RWPE2 (cell line): ENCODE measurements around the gene MAPK1.

Source experiments
- ATAC-seq: fragments of 200-7000 bp; cut with Tn5 transposase; 3 replicates; pipeline ENCODE4 v1.9.1; 2021; ENCODE audit warnings: low read depth
- DNase-seq: peaks from one replicate; pipeline ENCODE4 v3.0.0-alpha.2; 2020; ENCODE audit warnings: low spot score
- H3K27ac ChIP-seq: fragments of 450-650 bp; 2 replicates; pipeline ENCODE4 v1.5.1; 2017; ENCODE audit warnings: mild to moderate bottlenecking; ENCODE audit not compliant: poor library complexity, severe bottlenecking
- H3K27me3 ChIP-seq: fragments of 250-450 bp; sonication (Bioruptor Pico); 2 replicates; pipeline ENCODE4 v1.5.1; 2021; ENCODE audit warnings: mild to moderate bottlenecking, moderate library complexity; ENCODE audit not compliant: insufficient read depth, poor library complexity, severe bottlenecking
- H3K36me3 ChIP-seq: fragments of 250-450 bp; sonication (Bioruptor Pico); 2 replicates; pipeline ENCODE4 v1.5.1; 2020; ENCODE audit warnings: low read depth, mild to moderate bottlenecking, moderate library complexity
- H3K4me1 ChIP-seq: fragments of 250-450 bp; sonication (Bioruptor Pico); 2 replicates; pipeline ENCODE4 v1.5.1; 2021; ENCODE audit warnings: mild to moderate bottlenecking, moderate library complexity; ENCODE audit not compliant: insufficient read depth, poor library complexity, severe bottlenecking
- H3K4me3 ChIP-seq: fragments of 250-450 bp; sonication (Bioruptor Pico); 2 replicates; pipeline ENCODE4 v1.5.1; 2021; ENCODE audit warnings: mild to moderate bottlenecking, moderate library complexity; ENCODE audit not compliant: severe bottlenecking
- H3K9me3 ChIP-seq: fragments of 250-450 bp; sonication (Bioruptor Pico); 2 replicates; pipeline ENCODE4 v1.5.1; 2021; ENCODE audit warnings: mild to moderate bottlenecking, moderate library complexity; ENCODE audit not compliant: severe bottlenecking
- CTCF ChIP-seq: fragments of 450-650 bp; IDR thresholded peaks from one replicate; pipeline ENCODE4 v1.5.1; 2017; ENCODE audit warnings: mild to moderate bottlenecking, moderate library complexity; ENCODE audit not compliant: poor library complexity, severe bottlenecking

The MAPK1 gene

GRCh38 chr22:21866833-21867527 is 465 bp downstream of the MAPK1 start:
- DNase-seq (no peak), ATAC-seq (no peak; the same call in 1 of the 3 replicates)
- H3K9me3 ChIP-seq = peaks cover 4% of the 10 kb centered on the region
- TF ChIP-seq CTCF = no peak
- H3K27me3 ChIP-seq = no peaks in the 10 kb centered on the region
- peaks cover 16% of the 10 kb centered on the region for H3K4me1 ChIP-seq
- H3K4me3 ChIP-seq = peak overlapping the region; percentile 95
- peaks cover 6% of the 10 kb centered on the region; the same call in 1 of the 2 replicates for H3K36me3 ChIP-seq
- peak overlapping the region; percentile 56 for H3K27ac ChIP-seq

GRCh38 chr22:21865041-21865440 is 2.4 kb downstream of the MAPK1 start:
- Histone ChIP-seq H3K27ac (no peak overlapping the region), H3K9me3 (peaks cover 4% of the 10 kb centered on the region), H3K4me1 (peaks cover 16% of the 10 kb centered on the region), H3K27me3 (no peaks in the 10 kb centered on the region), H3K36me3 (peaks cover 6% of the 10 kb centered on the region), H3K4me3 (no peak overlapping the region)
- no peak for ATAC-seq
- DNase-seq = no peak
- no peak for TF ChIP-seq CTCF

- H3K27me3 ChIP-seq = no peaks in the 10 kb centered on the region
- DNase-seq = no peak
- H3K4me3 ChIP-seq = no peak overlapping the region
- peaks cover 14% of the 10 kb centered on the region for H3K4me1 ChIP-seq
- no peak for TF ChIP-seq CTCF
- no peak overlapping the region for H3K27ac ChIP-seq
- ATAC-seq = no peak
- peaks cover 4% of the 10 kb centered on the region for H3K9me3 ChIP-seq
- H3K36me3 ChIP-seq = peaks cover 6% of the 10 kb centered on the region
These were observed 4.8 kb downstream of the MAPK1 start for GRCh38 chr22:21862386-21863245.

GRCh38 chr22:21861851-21862250 is 5.6 kb downstream of the MAPK1 start:
- ATAC-seq (no peak), DNase-seq (no peak)
- H3K27ac ChIP-seq = no peak overlapping the region
- no peaks in the 10 kb centered on the region for H3K27me3 ChIP-seq
- H3K36me3 ChIP-seq = peaks cover 6% of the 10 kb centered on the region
- peaks cover 14% of the 10 kb centered on the region for H3K4me1 ChIP-seq
- TF ChIP-seq CTCF = no peak
- H3K9me3 ChIP-seq = peaks cover 4% of the 10 kb centered on the region
- no peak overlapping the region for H3K4me3 ChIP-seq
